ENCODE measurements around the gene MYOCOS. TPM values are rescaled to one million over a fixed set of nuclear protein-coding genes. Genes with fewer than 3 reads are reported as not detected.

MYOCOS gene
- total RNA-seq, 6 donors from 2014 or later: not detected

- TF ChIP-seq CTCF (IDR thresholded peaks at IDR 0.05) (no peak), POLR2AphosphoS5 (IDR thresholded peaks at IDR 0.05) (no peak), EP300 (IDR thresholded peaks at IDR 0.05) (no peak), POLR2A (IDR thresholded peaks at IDR 0.05) (no peak)
- Histone ChIP-seq H3K27me3 (no peaks in the 10 kb centered on the region), H3K36me3 (no peaks in the 10 kb centered on the region), H3K27ac (no peak overlapping the region), H3K4me1 (peaks cover 4 to 12% (median 8%) of the 10 kb centered on the region in 4 donors), H3K9me3 (no peaks in the 10 kb centered on the region), H3K4me3 (no peak overlapping the region)
- no peak for DNase-seq
- 57 to 65% methylated on average over 3 to 7 of the region's 8 CpGs for WGBS, 2 donors
- no peak for ATAC-seq (ENCODE audit: low FRiP score in 2 of 2)
Measured at GRCh38 chr1:171643156-171643555, 21.1 kb downstream of the MYOCOS start.

- no peak overlapping the region for H3K4me3 ChIP-seq
- H3K4me1 ChIP-seq: peaks cover 4 to 12% (median 7%) of the 10 kb centered on the region in 4 donors
- no peaks in the 10 kb centered on the region for H3K36me3 ChIP-seq
- DNase-seq (peak; percentile 31 to 71), ATAC-seq (ENCODE audit: low FRiP score in 2 of 2) (peak; percentile 88 to 89)
- peak overlapping the region in 1 of 4 donors; percentile 22 for H3K27ac ChIP-seq
- H3K27me3 ChIP-seq: no peaks in the 10 kb centered on the region
- no peaks in the 10 kb centered on the region for H3K9me3 ChIP-seq
- TF ChIP-seq CTCF (IDR thresholded peaks at IDR 0.05) (peak; percentile 65 to 76 (median 74)), POLR2A (IDR thresholded peaks at IDR 0.05) (no peak), POLR2AphosphoS5 (IDR thresholded peaks at IDR 0.05) (no peak)
- 17 to 21% methylated on average over 9 to 15 of the region's 15 CpGs for WGBS, 2 donors
Measured at GRCh38 chr1:171644805-171645483, 22.9 kb downstream of the MYOCOS start.

GRCh38 chr1:171645553-171646248, 23.7 kb downstream of the MYOCOS start:
- Histone ChIP-seq H3K4me1 (peaks cover 4 to 12% (median 6%) of the 10 kb centered on the region in 4 donors), H3K27ac (peak overlapping the region in 1 of 4 donors; percentile 22), H3K9me3 (no peaks in the 10 kb centered on the region), H3K4me3 (no peak overlapping the region), H3K27me3 (no peaks in the 10 kb centered on the region), H3K36me3 (no peaks in the 10 kb centered on the region)
- WGBS, 2 donors: 70 to 77% methylated on average over 8 of the region's 8 CpGs
- no peak for DNase-seq
- peak; percentile 34 to 88 for ATAC-seq (ENCODE audit: low FRiP score in 2 of 2)
- TF ChIP-seq POLR2AphosphoS5 (IDR thresholded peaks at IDR 0.05): no peak

GRCh38 chr1:171646249-171646560, 24.2 kb downstream of the MYOCOS start:
- DNase-seq: no peak
- TF ChIP-seq EP300 (IDR thresholded peaks at IDR 0.05): no peak
- no peak for TF ChIP-seq CTCF (IDR thresholded peaks at IDR 0.05)
- no peak for TF ChIP-seq POLR2A (IDR thresholded peaks at IDR 0.05)
- Histone ChIP-seq H3K9me3 (no peaks in the 10 kb centered on the region), H3K27me3 (no peaks in the 10 kb centered on the region), H3K36me3 (no peaks in the 10 kb centered on the region), H3K4me1 (peaks cover 4 to 12% (median 6%) of the 10 kb centered on the region in 4 donors), H3K4me3 (no peak overlapping the region), H3K27ac (no peak overlapping the region)
- WGBS, 2 donors: 44 to 67% methylated on average over 1 of the region's 1 CpG
- ATAC-seq (ENCODE audit: low FRiP score in 2 of 2): no peak

GRCh38 chr1:171652234-171652822, 30.3 kb downstream of the MYOCOS start, which contains the start of gene MYOC:
Gene MYOC (minus strand): TSS chr1:171652688. CDS start chr1:171652611, 77 bp downstream.
- 82 to 88% methylated on average over 3 to 7 of the region's 8 CpGs for WGBS, 2 donors
- H3K4me1 ChIP-seq: peaks cover 13 to 21% (median 19%) of the 10 kb centered on the region in 4 donors
- no peak within 1 kb of the TSS for H3K4me3 ChIP-seq
- ATAC-seq (ENCODE audit: low FRiP score in 2 of 2) (no peak), DNase-seq (peak in 1 of 2 donors; percentile 38)
- H3K27ac ChIP-seq: peak within 1 kb of the TSS in 2 of 4 donors; percentile 5 to 81
- H3K27me3 ChIP-seq: no peaks in the 10 kb centered on the region
- H3K36me3 ChIP-seq: no peaks in the 10 kb centered on the region
- TF ChIP-seq POLR2AphosphoS5 (IDR thresholded peaks at IDR 0.05) (no peak), POLR2A (IDR thresholded peaks at IDR 0.05) (no peak), EP300 (IDR thresholded peaks at IDR 0.05) (no peak), CTCF (IDR thresholded peaks at IDR 0.05) (no peak)
- H3K9me3 ChIP-seq: no peaks in the 10 kb centered on the region

Data from upper lobe of left lung (tissue), 6 donors.